GM12878 (cell line): ENCODE data around the gene CNST. TPM values are rescaled to one million over a fixed set of nuclear protein-coding genes. Genes with fewer than 3 reads are reported as not detected.
"Not testable (repeated sequence)": the region's sequence is repeated elsewhere in the genome, so short reads cannot be mapped to it uniquely, and the experiment has no call there.

Experiments used
- ATAC-seq: fragments of 200-7000 bp; cut with Tn5 transposase; 3 replicates; pipeline ENCODE4 v1.9.1; 2020; ENCODE audit warnings: mild to moderate bottlenecking, moderate library complexity
- BruUV-seq: library from RNA; stranded (reverse); fragments of 400-500 nt; replicated peaks from 2 replicates; lab custom pipeline; 2021; lab: Mats Ljungman, UMichigan
- CTCF ChIA-PET: fragments of 300-600 bp; sonication (Branson Sonifier 250); formaldehyde crosslinking; extraction: SDS; loops from one replicate; lab custom pipeline; 2021; ENCODE audit warnings: inconsistent platforms; lab: Yijun Ruan, JAX
- POLR2A ChIA-PET: fragments of 350-600 bp; formaldehyde crosslinking; extraction: SDS; loops from one replicate; lab custom pipeline; 2021; ENCODE audit warnings: inconsistent platforms; lab: Charles Lee
- RAD21 ChIA-PET: fragments of 300-600 bp; sonication (Branson Sonifier 250); formaldehyde crosslinking; loops from one replicate; lab custom pipeline; 2023; ENCODE audit warnings: antibody characterized with exemption; ENCODE audit not compliant: unreplicated experiment; lab: Charles Lee
- SMC1A ChIA-PET: fragments of 300-600 bp; sonication (Branson Sonifier 250); formaldehyde crosslinking; loops from one replicate; lab custom pipeline; 2023; ENCODE audit not compliant: unreplicated experiment, uncharacterized antibody; lab: Charles Lee
- DNase-seq: peaks from one replicate; pipeline ENCODE4 v3.0.0-alpha.2; 2011; ENCODE audit warnings: low read depth, low spot score
- FAIRE-seq: peaks from 3 replicates; lab custom pipeline; 2011; peaks lifted over from hg19 to GRCh38; lab: Jason Lieb, UNC
- H2AFZ ChIP-seq: 2 replicates; pipeline ENCODE4 v1.6.0; 2011; ENCODE audit warnings: low read depth, low read length, control low read depth; ENCODE audit not compliant: control insufficient read depth
- H3K27ac ChIP-seq: 2 replicates; pipeline ENCODE4 v1.5.1; 2011; ENCODE audit warnings: control low read depth; ENCODE audit not compliant: control insufficient read depth, insufficient read depth
- H3K27me3 ChIP-seq, 2 experiments: replicated peaks in 1 of 2; 2 replicates each; pipeline versions ENCODE4 v1.6.0 to v1.6.1; 2011; ENCODE audit warnings: low read length in 1 of 2; ENCODE audit not compliant: control insufficient read depth in 2 of 2, insufficient read depth in 2 of 2
- H3K36me3 ChIP-seq, 2 experiments: 2 replicates each; pipeline ENCODE4 v1.5.1; 2011; ENCODE audit warnings: low read length in 1 of 2; ENCODE audit not compliant: control insufficient read depth in 2 of 2, insufficient read depth in 2 of 2
- H3K4me1 ChIP-seq: 2 replicates; pipeline ENCODE4 v1.6.1; 2011; ENCODE audit warnings: mild to moderate bottlenecking, low read length, moderate library complexity, mixed read lengths; ENCODE audit not compliant: control insufficient read depth, insufficient read depth
- H3K4me2 ChIP-seq: 2 replicates; pipeline ENCODE4 v1.6.0; 2011; ENCODE audit warnings: control low read depth; ENCODE audit not compliant: control insufficient read depth, insufficient read depth
- H3K4me3 ChIP-seq: fragments of 200-600 bp; sonication (generic); 2 replicates; pipeline ENCODE4 v1.5.1; 2016
- H3K79me2 ChIP-seq: 2 replicates; pipeline ENCODE4 v1.6.0; 2011; ENCODE audit warnings: low read length; ENCODE audit not compliant: control insufficient read depth, insufficient read depth
- H3K9ac ChIP-seq: 2 replicates; pipeline ENCODE4 v1.8.0; 2011; ENCODE audit warnings: low read length, control low read depth, mixed read lengths; ENCODE audit not compliant: control insufficient read depth, insufficient read depth
- H3K9me3 ChIP-seq: replicated peaks from 3 replicates; pipeline ENCODE4 v1.5.1; 2011; ENCODE audit warnings: mild to moderate bottlenecking, low read length; ENCODE audit not compliant: control insufficient read depth, insufficient read depth
- H4K20me1 ChIP-seq: 2 replicates; pipeline ENCODE4 v1.6.0; 2011; ENCODE audit not compliant: control insufficient read depth, insufficient read depth
- BCL11A ChIP-seq: IDR thresholded peaks from 2 replicates; pipeline ENCODE4 v1.6.1; 2011; ENCODE audit warnings: low read depth, low read length
- BRCA1 ChIP-seq: IDR thresholded peaks from 2 replicates; pipeline ENCODE4 v1.6.1; 2011; ENCODE audit warnings: low read depth, low read length, improper control_type of control experiment
- CREM ChIP-seq: IDR thresholded peaks from 2 replicates; pipeline ENCODE4 v1.6.1; 2014; ENCODE audit warnings: antibody characterized with exemption, low read depth
- EP300 ChIP-seq, 2 experiments: fragments of 150-350 bp in 1 of 2; IDR thresholded peaks; 2 replicates each; pipeline ENCODE4 v1.6.1; 2011 to 2012; ENCODE audit warnings: low read depth in 2 of 2, low read length in 2 of 2, borderline replicate concordance in 1 of 2, improper control_type of control experiment in 1 of 2, inconsistent platforms in 1 of 2; ENCODE audit not compliant: control insufficient read depth in 1 of 2
- IKZF2 ChIP-seq, 2 experiments: fragments of 450-650 bp; IDR thresholded peaks; 2 replicates each; pipeline ENCODE4 v1.6.1; 2017; ENCODE audit warnings: mild to moderate bottlenecking in 2 of 2, moderate library complexity in 2 of 2
- MXI1 ChIP-seq: fragments of 150-350 bp; IDR thresholded peaks from 2 replicates; pipeline ENCODE4 v1.6.1; 2011; ENCODE audit warnings: low read depth, mild to moderate bottlenecking, inconsistent platforms, low read length, improper control_type of control experiment
- RAD21 ChIP-seq: IDR thresholded peaks from 2 replicates; pipeline ENCODE4 v1.6.1; 2011; ENCODE audit warnings: mild to moderate bottlenecking, low read depth, low read length, moderate library complexity; ENCODE audit not compliant: insufficient read depth
- RAD51 ChIP-seq: fragments of 450-650 bp; IDR thresholded peaks from 2 replicates; pipeline ENCODE4 v1.6.1; 2016; ENCODE audit warnings: moderate library complexity, mild to moderate bottlenecking, inconsistent platforms
- SREBF2 ChIP-seq: IDR thresholded peaks from 2 replicates; pipeline ENCODE4 v1.6.1; 2012; ENCODE audit warnings: mild to moderate bottlenecking, low read length
- WRNIP1 ChIP-seq: IDR thresholded peaks from 2 replicates; pipeline ENCODE4 v1.6.1; 2011; ENCODE audit warnings: low read depth, low read length, improper control_type of control experiment, borderline replicate concordance
- ZNF24 ChIP-seq: fragments of 450-650 bp; IDR thresholded peaks from 2 replicates; pipeline ENCODE4 v1.6.1; 2017; ENCODE audit warnings: antibody characterized with exemption, mild to moderate bottlenecking
- ZNF622 ChIP-seq: fragments of 450-650 bp; IDR thresholded peaks from 2 replicates; pipeline ENCODE4 v1.6.1; 2017; ENCODE audit warnings: mild to moderate bottlenecking, inconsistent platforms
- WGBS: methylation state at CpG from one replicate; pipeline ENCODE4 v1.1.6; 2016; ENCODE audit warnings: low lambda C conversion rate; ENCODE audit not compliant: insufficient replicate concordance, insufficient coverage; ENCODE audit errors: missing lambda C conversion rate; 5-methylcytosine and 5-hydroxymethylcytosine counted together
- in situ Hi-C: fragments of 300-500 bp; cut with MboI; formaldehyde crosslinking; loops from 9 replicates; pipeline ENCODE4 v1.14.3; 2018; ENCODE audit warnings: mixed read lengths
- intact Hi-C: fragments of 100-400 bp; cut with micrococcal nuclease; formaldehyde crosslinking; loops from one replicate; pipeline ENCODE4 v1.14.2; 2022; ENCODE audit not compliant: unreplicated experiment
- polyA plus RNA-seq, 11 experiments: library from polyadenylated mRNA; depleted of rRNA in 4 of 11; unstranded in 6 of 11; stranded (reverse) in 5 of 11; fragments of >200 nt; fragmentation: Nextera tagmentation in 4 of 11; fragmentation: Illumina TruSeq in 1 of 11; extraction: Ambion mirVana in 4 of 11; extraction: Trizol in 1 of 11; gene quantifications; 1 replicate in 1 of 11; 2 replicates in 10 of 11; pipeline versions ENCODE4 v1.2.1 to v1.2.3, GENCODE V29; 2011 to 2016; ENCODE audit warnings: inconsistent platforms in 2 of 11, missing spikeins in 2 of 11, low read depth in 1 of 11
- total RNA-seq, 4 experiments: library from RNA; depleted of rRNA in 3 of 4; stranded (reverse); fragments of >200 nt in 3 of 4; fragmentation: Illumina TruSeq in 1 of 4; extraction: Trizol in 1 of 4; gene quantifications; 2 replicates each; pipeline versions ENCODE4 v1.2.1 to v1.2.3, GENCODE V29; 2013 to 2021
- TF ChIP-seq, protein P1 (sequence below): IDR thresholded peaks from 2 replicates; pipeline ENCODE4 v1.6.1; 2012; ENCODE audit warnings: low read length, inconsistent platforms

CNST gene
- total and polyA plus RNA-seq, 10 of the 15 experiments (the other 5 are each of a cell fraction or from before 2014, with no cell fraction given): 4.8 to 16.2 (median 12.3) TPM

DNA sequence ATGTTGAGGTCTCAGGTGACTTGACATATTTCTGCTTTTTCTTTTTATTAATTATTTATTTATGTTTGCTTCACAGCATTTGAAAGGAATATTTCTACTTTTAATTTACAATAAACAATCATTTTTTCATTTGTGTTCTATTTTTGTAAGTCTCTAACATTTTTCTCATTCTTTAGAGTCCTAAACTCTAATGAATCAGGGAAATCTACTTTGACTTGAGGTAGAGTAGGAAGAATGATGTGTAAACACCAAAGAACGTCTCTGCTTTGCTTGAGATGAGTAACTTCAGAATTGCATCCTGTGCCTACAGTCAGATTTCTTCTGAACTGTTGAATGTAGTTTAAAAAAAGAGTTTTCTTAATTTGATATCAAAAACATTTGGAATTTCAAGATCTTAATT lies 65.2 kb downstream of the CNST start (continued):
- no peak for TF ChIP-seq IKZF2 (IDR thresholded peaks at IDR 0.05)
- no peak for TF ChIP-seq WRNIP1
- TF ChIP-seq ZNF24: no peak
- no peak for TF ChIP-seq BRCA1
- TF ChIP-seq CREM: no peak
- TF ChIP-seq RAD51: no peak

DNA sequence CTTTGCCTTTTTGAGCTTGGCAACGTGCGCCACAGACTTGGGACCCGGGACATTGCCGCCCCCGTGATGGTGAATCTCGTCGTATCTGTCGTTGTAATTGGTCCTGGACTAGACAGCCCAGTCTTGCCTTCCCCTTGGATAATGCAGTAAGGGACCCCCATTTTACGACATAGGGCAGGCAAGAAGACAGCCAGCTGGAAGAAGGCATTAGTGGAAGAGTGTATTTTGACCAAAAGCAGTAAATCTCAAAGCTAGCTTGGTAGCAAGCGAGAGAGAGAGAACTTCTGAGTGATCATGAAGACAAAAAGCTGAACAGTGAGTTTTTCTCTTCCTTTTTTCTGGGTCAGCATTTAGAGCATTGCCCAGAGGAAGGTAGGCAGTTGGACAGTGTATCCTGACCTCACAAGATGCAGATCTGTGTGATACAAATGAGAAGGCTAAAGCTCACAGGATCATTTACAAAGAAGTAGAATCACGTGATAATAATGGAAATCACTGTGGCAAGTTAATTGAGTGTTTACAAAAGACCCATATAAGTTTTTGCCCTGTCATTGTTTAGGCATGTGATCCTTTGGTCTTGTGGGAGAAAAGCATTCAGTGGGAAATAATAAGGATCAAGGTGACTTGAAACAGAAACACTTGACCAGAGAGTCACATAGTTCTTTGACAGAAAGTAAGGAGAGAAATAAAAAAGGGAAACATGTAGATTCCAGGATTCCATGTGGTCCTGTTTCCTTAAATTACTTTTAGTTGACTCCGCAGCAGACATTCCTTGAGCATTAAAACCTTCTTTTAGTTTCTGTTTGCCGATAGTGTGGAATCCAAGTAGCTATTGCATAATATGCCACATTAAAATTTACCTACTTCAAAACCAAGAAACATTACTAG lies 66.3 kb downstream of the CNST start:
- no TSS peak for BruUV-seq
- ATAC-seq (no peak), FAIRE-seq (no peak), DNase-seq (no peak)
- H3K9me3 ChIP-seq: no peaks in the 10 kb centered on the region
- intact Hi-C loops (no loop called here), in situ Hi-C loops (no loop called here)
- H3K27me3 ChIP-seq: no peaks in the 10 kb centered on the region
- H3K9ac ChIP-seq: no peak overlapping the region
- peaks cover 0 to 3% of the 10 kb centered on the region in 2 experiments; a peak in 1 of 4 replicates for H3K36me3 ChIP-seq
- POLR2A ChIA-PET: no interaction called here
- WGBS: 93% methylated on average over 13 of the region's 13 CpGs
- RAD21 ChIA-PET: no interaction called here
- H3K4me3 ChIP-seq: no peak overlapping the region
- no peak overlapping the region for H3K27ac ChIP-seq
- H2AFZ ChIP-seq: no peak overlapping the region
- no peaks in the 10 kb centered on the region for H4K20me1 ChIP-seq
- peaks cover 19% of the 10 kb centered on the region for H3K4me1 ChIP-seq
- TF ChIP-seq ZNF622 (no peak), SREBF2 (no peak), MXI1 (no peak), BCL11A (no peak), EP300 (IDR thresholded peaks at IDR 0.05; ENCODE audit: borderline replicate concordance in 1 of 2, control insufficient read depth in 1 of 2, low read depth in 2 of 2, low read length in 2 of 2) (no peak), RAD21 (no peak)
- TF ChIP-seq, protein P1, sequence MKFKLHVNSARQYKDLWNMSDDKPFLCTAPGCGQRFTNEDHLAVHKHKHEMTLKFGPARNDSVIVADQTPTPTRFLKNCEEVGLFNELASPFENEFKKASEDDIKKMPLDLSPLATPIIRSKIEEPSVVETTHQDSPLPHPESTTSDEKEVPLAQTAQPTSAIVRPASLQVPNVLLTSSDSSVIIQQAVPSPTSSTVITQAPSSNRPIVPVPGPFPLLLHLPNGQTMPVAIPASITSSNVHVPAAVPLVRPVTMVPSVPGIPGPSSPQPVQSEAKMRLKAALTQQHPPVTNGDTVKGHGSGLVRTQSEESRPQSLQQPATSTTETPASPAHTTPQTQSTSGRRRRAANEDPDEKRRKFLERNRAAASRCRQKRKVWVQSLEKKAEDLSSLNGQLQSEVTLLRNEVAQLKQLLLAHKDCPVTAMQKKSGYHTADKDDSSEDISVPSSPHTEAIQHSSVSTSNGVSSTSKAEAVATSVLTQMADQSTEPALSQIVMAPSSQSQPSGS: no peak
- SMC1A ChIA-PET: interaction anchor here (0.8 to 1.4 kb wide), 2 partner anchors 11 to 26 kb away, joined by 3 read pairs; no protein-coding TSS in a partner anchor
- H3K79me2 ChIP-seq: no peaks in the 10 kb centered on the region
- CTCF ChIA-PET: interaction anchor here (0.9 kb wide), 1 partner anchor 62 kb away, joined by 3 read pairs; no protein-coding TSS in a partner anchor
- no peak overlapping the region for H3K4me2 ChIP-seq

DNA sequence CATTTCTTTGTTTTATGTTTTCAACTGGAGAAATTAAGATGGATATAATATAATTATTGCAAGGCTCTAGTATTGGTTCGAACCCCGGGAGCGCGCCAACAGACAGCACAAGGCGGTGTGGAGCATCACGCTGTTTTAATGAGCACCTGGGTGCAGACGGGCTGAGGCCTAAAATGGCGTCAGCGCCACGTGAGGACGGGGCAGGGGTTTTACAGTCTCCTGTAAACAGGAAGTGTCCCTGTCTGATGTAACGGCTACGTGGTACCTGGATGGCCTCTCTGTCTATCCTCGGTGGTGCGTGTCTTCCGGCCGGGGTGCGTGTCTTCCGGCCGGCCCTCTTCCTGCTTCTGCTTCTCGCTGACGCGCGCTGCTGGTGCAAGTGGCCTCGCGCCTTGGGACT lies 68.4 kb downstream of the CNST start:
- in situ Hi-C loops, H3K36me3 ChIP-seq, DNase-seq, H3K9me3 ChIP-seq, H3K4me1 ChIP-seq, H3K27me3 ChIP-seq, H3K27ac ChIP-seq, BruUV-seq, H3K4me2 ChIP-seq, intact Hi-C loops, H3K9ac ChIP-seq, SMC1A ChIA-PET, RAD21 ChIA-PET, H3K79me2 ChIP-seq, CTCF ChIA-PET, H3K4me3 ChIP-seq, ATAC-seq, FAIRE-seq, H2AFZ ChIP-seq, POLR2A ChIA-PET, H4K20me1 ChIP-seq: not testable (repeated sequence)
- 95% methylated on average over 14 of the region's 26 CpGs for WGBS
